ENCODE data around the gene FOXI3.
"Not testable (repeated sequence)": the region's sequence is repeated elsewhere in the genome, so short reads cannot be mapped to it uniquely, and the experiment has no call there.

The FOXI3 gene

DNA sequence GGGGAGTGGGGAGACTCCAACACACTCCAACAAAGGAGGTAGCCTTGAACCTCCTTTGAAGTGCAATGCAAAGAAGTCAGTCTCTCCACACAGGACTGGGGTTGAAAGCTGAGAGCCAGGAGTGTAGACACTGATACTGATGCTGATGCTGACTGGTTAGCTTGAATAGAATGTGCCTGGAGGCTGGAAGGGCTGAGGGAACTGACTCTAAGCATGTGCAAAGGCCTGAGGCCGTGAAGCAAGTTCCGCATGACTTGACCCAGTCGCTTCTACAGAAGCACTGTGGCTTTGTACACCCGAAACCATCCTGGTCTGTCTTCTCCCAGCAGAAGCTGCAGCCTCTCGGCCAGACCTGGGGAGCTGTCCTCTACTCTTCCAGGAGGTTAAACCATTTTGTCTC lies 10.4 kb downstream of the FOXI3 start:
- no peak for DNase-seq (ENCODE audit: low read depth, low spot score)

DNA sequence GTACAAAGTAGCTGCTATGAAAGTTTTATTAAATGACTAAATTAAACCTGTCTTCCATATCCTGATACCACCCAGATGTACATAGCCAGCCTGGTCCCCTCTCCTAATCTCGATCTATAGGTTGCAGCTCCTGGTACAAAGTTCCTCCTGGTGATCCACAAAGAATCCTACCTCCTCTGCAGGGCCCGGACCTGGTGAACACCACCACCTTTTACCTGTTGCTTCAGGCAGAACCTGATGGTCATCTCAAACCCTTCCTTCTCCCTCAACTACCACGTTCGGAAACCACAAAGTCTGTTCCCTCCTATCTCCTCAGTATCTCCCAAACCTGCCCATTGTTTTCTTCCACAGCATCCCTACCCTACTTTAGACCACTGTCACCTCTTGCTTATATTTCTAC lies 15.5 kb downstream of the FOXI3 start:
- no peak for DNase-seq (ENCODE audit: low read depth, low spot score)

DNA sequence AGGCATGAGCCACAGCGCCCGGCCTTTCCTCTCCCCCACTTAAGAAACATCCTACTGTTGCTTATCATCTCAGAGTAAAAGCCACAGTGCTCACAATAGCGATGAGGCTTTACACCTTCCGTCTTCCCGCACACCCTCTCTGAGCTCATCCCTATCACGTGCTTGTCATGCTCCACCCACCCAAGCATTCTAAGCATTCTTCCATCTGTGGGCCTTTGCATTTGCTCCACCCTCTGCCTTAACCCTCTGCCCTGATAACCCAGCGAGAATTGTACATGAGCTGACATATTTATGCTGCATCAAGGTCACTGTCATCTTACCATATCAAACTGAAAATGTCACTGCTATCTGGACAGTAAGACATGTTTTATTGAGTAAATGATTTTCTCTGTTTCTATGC lies 22.6 kb downstream of the FOXI3 start:
- DNase-seq (ENCODE audit: low read depth, low spot score), result no peak

DNA sequence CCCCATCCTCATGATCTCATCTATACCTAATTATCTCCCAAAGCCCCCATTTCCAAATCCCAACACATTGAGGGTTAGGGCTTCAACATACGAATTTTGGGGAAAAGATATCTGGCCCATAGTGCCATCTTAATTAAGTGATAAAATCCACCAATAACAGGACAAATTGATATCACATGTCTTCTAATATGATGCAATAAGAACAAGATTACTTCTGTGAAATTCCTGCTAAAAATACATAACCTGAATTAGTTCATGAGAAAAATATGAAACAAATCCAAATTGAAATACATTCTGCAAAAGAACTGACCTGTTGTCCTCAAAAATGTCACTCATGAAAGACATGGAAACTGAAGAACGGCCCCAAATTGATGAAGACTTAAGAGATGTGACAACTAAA lies 28.8 kb downstream of the FOXI3 start:
- DNase-seq (ENCODE audit: low read depth, low spot score), result no peak

DNA sequence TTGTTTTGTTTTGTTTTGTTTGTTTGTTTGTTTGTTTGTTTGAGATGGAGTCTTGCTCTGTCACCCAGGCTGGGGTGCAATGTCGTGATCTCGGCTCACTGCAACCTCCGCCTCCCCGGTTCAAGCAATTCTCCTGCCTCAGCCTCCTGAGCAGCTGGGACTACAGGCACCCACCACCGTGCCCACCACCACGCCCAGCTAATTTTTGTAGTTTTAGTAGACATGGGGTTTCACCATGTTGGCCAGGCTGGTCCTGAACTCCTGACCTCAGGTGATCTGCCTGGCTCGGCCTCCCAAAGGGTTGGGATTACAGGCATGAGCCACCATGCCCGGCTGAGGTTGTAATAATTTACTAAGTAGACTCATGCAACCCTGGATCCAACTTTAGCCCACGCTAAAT lies 33.4 kb downstream of the FOXI3 start:
- DNase-seq (ENCODE audit: low read depth, low spot score), result not testable (repeated sequence)

DNA sequence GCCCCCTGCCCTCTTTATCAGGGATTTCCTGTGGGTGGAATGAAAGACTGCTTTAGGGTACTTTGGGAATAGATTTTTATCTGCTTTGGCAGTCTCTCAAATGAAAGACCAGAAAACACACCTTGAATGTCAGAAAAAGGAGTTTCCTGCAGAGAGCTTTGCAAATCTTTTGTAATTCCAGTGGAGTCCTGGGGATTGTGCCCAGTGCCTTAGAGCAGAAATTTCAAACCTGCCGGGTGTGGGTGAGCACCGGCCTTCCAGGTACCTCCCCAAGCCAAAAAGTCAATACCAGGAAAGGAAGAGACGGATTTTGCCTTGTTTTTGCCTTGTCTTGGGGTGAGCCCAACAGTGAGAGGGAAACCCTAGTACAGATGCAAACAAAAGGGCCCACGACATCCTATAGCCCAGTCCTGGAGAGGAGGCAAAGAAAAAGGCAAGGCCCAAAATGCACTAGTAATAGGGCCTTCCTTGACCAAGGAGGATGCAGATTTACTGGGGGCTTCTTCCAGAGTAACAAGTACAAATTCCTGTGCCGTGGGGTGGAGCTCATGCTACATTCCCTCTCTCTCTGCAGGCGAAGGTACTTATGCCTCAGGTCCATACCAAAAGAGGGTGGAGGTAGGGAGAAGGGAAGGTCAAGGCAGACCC lies 36.4 kb downstream of the FOXI3 start:
- DNase-seq (ENCODE audit: low read depth, low spot score), result no peak

DNA sequence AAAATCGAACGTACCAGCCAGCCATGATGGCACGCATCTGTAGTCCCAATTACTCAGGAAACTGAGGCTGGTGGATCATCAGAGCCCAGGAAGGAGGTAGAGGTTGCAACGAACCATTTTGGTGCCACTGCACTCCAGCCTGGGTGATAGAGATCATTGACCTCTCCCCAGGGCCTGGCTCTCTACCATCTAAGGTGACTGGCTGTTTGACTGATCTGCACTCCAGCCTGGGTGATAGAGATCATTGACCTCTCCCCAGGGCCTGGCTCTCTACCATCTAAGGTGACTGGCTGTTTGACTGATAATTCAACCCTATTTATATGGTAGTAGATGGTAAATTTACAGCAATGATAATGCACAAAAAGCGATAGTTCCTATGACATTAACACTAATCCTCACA lies 43.6 kb downstream of the FOXI3 start:
- DNase-seq (ENCODE audit: low read depth, low spot score), result not testable (repeated sequence)

DNA sequence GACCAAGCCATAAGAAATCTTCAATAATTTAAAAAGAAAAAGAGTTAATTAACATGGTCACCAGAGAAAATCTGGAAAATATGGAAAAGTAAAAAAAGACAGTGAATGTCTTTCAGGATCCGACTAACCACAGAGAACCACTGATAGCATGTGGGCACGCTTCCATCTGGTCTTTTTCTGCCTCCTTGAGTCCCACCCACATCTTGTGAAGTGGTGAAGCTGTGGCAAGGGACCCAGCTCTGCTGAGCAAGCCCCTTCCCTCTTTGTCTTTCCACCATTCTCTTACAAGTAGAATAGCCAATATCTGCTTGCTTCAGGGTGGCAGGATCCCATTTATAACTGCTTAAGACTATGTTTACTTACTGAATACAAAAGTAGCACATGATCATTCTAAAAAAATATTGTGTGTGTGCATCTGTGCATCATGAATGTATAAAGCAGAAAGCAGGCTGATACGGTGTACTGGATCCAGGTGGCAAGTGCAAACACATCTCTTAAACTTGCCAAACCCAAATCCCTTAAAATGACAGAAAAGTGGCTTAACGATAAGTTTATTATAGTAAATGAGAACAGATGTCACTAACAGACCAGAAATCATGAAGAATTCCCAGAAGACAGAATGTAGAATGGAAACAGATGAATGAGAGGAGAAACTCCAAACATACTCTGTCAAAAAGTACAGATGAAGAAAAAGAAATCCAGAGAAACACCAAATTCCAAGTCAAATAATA lies 52.3 kb downstream of the FOXI3 start:
- DNase-seq (ENCODE audit: low read depth, low spot score), result no peak

DNA sequence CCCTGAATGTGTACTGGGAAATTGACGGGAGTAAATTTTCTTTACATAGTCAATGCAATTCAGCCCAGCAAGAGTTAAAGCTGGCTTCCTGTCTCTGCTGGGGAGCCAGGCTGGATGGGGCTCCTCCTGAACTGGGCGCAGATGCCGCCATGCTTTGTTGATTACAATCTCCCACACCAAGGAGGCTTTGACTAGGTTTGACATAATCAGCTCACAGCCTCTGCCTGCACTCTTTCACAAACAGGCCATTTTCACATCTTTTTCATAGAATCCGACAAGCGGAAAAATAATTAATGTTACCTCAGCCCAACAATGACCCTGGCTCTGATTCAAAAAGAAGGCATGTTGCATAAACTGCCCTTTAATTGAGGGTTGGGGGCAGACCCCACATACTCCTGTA lies 54.3 kb downstream of the FOXI3 start:
- DNase-seq (ENCODE audit: low read depth, low spot score), result no peak
